GM19025 (cell line): Measurements from ENCODE around the gene LYL1.

ENCODE experiments used
- ATAC-seq: cut with Tn5 transposase; IDR thresholded peaks from one replicate; pipeline ENCODE4 v1.9.1; 2021; ENCODE audit warnings: mild to moderate bottlenecking, low read depth, moderate library complexity; ENCODE audit not compliant: unreplicated experiment

LYL1 gene

DNA sequence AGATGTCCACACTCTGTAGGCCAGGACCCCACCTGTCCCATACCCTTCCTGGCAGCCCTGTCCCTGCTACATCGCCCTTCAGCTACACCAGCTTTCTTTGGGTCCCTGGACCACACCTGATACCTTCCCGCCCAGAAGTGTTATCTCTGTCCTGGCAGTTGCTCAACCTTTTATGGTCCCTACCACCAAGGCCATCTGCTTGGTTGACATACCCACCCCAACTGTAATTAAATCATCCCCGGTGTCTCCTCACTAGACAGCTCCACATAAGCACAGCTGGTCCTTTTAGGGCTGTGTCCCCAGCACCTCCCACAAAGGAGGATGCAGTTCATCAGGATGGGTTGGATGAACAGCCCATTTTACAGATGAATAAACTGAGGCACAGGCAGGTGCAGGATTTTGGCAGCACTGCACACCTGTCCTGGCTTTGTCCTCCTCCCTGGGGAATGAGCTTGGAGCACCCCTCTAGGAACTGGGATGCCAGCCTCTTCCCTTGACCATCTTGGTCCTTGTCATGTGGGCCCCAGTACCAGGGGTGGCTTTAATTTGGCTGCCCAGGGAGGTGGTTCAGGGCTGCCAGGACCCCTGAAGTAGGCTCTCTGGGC lies 28.3 kb upstream of the LYL1 start:
- ATAC-seq, result no peak

DNA sequence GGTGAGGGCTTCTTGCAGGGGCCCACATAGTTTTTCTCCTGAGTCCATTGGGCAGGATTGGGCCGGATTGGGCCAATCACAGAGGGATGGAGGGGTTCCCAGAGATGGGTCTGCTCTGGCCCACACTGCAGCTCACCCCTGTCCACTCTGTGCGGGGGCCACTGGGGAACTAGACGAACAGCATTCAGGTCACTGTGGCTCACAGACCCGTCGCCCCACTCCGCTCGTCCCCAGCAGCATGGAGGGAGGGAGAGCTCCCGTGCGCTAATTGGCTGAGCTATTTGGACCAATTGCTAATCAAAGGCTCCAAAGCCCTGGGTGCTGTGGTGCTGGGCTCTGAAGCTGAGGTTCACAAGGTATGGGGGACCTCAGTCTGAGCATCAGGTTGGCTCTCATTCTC lies 26.7 kb upstream of the LYL1 start:
- ATAC-seq, result no peak

DNA sequence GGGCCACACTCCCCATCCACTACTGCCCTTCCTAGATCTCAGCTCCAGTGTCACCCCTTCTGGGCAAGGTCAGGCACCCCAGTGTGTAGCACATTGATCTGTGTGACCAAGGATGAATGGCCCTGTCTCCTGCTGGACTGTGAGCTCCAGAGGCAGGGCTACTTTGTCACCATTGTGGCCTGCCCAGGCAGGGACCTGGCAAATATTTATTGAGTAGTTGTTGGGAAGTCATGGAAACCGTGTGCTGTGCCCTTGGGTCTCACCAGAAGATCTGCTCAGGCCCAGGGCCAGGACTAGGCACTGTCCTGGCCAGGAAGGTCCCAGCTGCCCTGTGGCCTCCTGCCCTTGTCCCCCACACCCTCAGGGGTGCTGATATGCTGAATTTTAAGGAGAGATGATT lies 25.9 kb upstream of the LYL1 start:
- no peak for ATAC-seq

DNA sequence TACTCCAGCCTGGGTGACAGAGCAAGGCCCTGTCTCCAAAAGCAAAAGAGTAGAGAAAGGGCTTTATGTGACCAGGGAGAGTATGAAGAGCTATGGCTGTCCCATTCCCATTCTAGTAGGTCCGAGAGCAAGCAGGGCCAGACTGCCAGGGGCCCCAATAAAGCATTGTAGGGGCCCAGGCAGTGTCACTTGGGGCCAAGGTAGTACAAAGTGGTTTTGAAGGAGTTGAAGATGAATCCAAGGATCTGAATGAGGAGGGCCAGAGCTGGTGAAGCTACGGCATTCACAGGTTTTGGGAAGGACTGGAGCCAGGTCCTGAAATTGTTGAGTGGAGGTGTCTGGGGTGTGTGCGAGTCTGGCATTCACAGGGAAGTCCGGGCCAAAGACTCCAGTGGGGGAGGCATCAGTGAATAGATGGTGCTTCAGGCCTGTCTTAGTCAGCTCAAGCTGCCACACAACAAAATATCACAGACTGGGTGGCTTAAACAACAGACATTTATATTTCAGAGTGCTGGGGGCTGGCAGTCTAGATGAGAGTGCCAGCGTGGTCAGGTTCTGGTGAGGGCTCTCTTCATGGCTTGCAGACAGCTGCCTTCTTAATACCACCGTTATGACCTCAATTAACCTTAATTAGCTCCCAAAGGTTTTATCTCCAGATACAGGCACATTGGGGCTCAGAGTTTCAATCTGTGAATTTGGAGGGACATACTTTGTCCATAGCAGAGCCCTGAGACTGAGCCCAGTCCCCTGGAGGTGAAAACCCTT lies 25.3 kb upstream of the LYL1 start:
- ATAC-seq, result no peak

DNA sequence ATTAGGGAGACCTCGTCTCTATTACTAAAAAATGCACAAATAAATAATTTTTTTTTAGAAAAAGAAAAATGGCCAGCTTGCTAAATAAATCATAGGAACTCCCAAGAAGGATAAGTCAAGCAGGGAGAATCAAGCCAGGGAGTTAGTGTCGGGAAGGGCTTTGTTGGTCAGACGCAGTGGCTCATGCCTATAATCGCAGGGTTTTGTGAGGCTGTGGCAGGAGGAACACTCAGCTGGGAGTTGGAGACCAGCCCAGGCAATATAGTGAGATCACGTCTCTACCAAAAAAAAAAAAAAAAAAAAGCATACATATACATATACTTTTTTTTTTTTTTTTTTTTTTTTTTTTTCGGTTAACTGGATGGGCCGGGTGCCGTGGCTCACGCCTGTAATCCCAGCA lies 24.4 kb upstream of the LYL1 start:
- ATAC-seq, result no peak

DNA sequence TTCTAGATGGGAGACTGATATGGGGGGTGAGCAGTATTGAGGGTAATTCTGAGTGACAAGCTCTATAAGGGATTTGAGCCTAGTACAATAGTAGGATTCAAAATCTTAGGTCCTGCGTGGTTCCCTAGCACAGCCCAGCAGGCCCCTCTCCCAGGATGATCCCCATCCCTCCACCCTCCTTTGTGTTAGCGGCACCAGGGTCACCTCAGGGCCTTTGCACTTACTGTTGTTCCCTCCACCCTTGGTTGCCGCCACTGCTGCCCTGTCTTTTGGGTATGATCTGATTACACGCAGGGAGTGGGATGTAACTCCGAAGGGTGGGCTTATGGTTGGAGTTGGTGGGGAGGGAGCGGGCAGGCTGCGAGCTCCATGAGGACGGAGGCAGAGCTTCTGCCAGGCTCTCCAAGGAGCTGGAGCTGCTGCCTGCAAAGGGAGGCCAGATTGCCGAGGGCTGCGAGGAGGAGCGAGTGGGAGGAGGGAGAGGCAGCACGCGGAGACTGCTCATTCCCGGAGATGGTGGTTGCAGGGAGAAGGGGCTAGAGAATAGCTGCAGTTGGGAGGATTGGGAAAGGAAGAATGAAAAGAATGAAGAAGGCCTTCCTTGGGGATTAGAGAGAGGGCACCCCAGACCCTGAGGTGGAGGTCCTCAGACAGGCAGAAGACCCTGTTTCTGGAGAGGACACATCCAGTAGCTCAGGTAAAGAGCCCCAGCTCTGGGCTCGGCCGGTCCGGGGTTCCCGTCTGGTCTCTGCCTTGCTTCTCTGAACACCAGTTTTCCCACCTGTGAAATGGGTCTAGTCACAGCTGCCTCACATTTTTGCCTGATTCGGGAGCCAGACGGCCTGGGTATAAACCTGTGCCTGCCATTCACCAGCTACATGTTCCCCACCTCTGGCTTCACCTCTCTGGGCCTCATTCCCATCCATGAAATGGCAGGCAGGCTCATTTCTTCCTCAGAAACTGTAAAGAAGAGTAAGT lies 20.6 kb upstream of the LYL1 start:
- no peak for ATAC-seq

DNA sequence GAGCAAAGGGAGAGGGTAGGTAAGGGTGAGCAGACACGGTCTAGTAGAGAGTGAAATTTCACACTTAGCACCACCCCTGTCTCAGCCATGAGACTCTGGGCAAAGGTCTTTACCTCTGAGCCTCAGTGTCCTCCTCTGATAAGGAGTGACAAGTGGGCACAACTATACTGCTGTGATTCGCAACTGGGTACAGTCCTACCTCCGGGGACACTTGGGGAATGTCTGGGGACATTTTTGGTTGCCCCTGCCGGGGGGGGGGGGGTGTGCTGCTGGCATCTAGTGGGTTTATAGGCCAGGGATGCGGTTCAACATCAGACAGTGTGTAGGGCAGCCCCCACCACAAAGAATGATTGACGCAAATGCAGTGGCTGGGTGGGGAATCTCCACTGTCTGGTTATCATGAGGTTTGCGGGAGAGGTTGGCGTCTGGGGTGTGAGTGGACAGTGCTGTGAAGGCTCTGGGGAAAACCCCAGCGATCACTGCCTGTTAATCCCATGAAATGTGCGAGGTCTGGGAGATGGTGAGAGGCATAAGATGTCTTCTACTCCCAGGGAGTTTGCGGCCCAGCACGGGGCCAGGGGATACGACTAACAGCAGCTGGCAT lies 19.7 kb upstream of the LYL1 start:
- no peak for ATAC-seq

DNA sequence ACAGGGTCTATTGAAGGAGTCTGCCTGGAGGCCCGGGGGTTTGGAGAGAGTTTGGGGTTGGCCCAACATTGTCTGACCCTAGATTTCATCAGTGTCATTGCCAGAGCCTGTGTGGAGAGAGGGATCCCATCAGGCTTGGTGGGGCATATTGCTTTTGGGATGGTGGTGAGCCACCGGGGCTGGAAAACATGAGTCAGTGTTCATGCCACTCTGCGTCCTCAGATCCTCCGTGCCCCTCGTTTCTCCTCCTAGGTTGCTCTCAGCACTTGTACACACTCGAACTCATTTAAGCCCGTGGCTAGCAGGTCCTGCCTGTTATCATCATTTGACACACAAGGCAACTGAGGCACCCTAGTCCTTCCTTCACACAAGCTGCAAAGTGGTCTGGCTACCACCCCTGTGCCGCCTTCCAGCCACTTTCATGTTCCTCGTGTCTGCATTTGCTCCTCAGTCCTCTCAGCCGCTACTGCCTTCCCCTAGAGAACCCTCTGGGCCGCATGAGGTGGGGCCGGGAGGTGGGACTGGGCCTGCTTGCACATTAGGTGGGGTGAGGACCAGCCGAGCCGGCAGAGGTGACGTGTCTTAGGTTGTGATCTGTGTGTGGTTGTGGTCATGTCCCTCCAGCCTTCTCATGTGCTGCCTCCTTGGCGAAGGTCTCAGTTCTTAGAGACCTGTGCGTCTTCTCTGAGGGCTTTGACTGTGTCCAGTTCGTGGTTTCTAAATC lies 19.1 kb upstream of the LYL1 start:
- no peak for ATAC-seq

DNA sequence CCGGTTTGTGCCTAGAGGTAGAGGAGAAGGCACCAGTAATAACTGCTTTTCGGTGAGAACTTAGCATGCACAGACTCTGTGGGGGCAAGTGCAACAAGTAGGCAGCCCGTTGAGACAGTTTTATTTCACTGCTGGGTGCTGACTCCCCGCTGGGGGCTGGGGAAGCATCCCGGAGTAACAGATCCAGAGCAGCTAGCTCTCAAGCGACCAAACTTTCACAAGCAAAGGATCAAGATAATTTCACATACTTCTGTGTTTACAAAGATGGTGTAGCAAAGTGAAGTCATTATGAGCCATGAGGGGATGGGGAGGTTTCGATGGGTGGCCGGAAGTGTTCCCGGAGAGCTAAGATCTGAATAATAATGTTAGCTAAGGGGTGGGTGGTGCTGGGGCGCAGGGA lies 18.2 kb upstream of the LYL1 start:
- no peak for ATAC-seq

DNA sequence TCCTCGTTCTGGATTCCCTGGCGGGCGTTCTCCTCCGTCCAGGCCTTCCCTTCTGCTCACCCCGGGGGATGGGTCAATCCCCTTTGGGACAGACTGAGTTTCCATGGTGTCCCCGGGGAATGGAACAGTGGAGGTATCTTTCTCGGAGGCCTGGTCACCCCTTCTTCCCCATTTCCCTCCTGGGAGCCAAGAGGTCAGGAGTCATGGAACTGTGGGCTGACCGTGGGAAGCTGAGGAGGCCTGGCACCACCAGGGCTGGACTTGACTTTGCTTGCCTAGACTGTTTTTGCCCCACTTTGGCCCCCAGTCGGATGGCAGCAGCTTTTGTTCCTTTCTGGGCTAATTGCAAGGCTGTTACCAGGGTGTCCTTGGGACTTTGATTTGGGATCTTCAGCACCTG lies 17.4 kb upstream of the LYL1 start:
- ATAC-seq, result no peak

DNA sequence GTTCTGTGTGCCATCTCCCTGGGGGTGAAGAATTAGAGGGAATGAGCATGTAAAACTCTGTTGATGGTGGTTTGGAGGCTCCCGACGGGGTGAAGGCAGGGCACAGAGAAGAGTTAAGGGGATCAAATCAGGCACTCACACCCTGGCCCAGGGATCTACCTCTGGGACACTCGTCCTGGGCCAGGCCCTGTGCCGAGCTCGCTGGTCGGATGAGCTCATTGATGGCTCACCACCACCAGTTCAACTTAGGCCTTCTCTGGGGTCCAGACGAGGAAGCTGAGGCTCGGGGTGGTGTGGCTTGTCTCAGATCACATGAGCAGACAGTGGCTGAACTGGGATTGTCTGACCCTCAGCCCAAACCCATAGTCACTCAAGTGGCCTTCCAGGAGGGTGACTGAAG lies 17.0 kb upstream of the LYL1 start:
- no peak for ATAC-seq

DNA sequence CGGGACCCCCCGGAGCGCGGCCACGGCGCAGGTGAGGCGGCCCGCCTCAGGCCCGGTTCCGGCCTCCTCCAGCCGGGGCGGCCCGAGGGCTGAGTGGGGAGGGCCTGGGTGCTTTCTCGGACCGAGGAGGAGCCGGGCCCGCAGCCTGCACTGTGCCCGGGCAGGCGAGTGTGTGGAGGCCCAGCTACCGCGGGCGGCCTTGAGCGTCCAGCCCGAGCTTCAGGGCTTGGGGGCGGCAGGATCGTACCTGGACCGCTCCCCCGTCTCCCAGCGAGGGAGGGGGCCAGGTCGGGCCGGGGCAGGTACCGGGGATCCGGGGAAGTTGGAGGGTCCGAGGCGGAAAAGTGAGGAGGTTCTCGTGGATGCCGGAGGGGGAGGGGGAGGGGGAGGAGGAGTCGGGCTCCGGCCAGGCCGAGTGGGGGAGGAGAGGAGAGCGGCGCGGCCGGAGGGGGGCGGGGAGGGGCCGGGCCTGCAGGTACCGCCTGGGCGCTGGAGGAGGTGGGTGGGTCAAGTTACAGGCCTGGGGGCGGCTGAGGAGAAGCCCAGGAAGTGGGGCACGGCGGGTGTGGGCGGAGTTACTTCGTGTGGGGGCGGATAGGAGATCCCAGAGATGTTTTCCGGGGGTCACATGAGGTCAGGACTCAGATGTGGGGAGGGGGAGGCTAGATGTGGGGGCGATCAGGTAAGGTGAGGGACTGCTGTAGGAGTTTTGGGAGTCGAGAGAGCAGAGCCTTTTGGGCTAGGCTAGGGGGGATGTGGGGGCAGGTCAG lies 16.0 kb upstream of the LYL1 start:
- ATAC-seq, result peak; percentile 6

DNA sequence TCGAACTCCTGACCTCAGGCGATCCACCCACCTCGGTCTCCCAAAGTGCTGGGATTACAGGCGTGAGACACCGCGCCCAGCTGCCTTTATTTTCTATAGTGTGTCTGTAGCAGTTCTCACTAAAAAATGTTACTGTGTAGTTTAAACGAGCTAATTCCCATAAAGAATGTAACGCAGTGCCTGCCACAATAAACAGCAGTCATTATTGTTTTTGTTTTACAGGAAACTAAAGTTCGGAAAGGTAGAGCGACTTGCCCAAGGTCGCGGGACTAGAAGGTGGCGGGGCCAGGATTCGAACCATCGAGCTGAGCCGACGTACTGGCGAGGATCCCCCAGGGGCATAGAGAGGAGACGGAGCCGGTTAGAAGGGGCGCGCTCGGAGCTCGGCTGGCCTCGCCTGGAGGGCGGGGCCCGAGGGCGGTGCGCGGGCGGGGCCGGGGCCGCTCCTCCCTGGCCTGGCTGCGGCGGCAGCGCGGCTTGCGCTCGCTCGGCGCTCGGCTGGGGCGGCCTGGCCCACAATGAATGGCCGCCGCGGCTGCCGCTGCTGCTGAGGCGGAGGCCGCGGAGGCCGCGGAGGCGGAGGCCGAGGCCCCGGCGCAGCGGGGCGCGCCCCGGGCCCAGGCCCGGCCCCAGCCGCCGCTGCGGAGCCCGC lies 15.2 kb upstream of the LYL1 start, which contains the start of gene NACC1:
TSS of gene NACC1 (plus strand) at position 493 of the 652 bp plus-strand sequence. CDS start 16,944 bp downstream, outside the sequence.
- peak; percentile 64 for ATAC-seq

DNA sequence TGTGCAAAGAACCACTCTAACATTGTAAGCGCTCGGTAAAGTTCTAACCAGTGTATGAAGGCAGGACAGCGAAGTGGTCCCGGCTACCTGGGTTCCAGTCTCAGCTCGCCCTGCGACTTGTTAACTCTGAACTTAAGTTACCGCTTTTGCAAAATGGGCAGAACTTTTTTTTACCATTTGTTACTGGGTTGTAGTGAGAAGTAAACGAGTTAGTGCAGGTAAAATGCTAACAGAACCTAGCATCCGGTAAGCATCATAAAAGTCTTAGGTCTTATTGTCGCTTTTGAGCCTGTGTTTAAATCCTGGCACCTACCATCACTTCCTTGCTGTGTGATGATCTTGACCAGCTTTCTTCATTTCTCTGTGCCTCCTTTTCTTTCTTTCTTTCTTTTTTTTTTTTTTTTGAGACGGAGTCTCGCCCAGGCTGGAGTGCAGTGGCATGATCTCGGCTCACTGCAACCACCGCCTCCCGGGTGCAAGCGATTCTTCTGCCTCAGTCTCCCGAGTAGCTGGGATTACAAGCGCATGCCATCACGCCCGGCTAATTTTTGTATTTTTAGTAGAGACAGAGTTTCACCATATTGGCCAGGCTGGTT lies 14.6 kb upstream of the LYL1 start:
- no peak for ATAC-seq

DNA sequence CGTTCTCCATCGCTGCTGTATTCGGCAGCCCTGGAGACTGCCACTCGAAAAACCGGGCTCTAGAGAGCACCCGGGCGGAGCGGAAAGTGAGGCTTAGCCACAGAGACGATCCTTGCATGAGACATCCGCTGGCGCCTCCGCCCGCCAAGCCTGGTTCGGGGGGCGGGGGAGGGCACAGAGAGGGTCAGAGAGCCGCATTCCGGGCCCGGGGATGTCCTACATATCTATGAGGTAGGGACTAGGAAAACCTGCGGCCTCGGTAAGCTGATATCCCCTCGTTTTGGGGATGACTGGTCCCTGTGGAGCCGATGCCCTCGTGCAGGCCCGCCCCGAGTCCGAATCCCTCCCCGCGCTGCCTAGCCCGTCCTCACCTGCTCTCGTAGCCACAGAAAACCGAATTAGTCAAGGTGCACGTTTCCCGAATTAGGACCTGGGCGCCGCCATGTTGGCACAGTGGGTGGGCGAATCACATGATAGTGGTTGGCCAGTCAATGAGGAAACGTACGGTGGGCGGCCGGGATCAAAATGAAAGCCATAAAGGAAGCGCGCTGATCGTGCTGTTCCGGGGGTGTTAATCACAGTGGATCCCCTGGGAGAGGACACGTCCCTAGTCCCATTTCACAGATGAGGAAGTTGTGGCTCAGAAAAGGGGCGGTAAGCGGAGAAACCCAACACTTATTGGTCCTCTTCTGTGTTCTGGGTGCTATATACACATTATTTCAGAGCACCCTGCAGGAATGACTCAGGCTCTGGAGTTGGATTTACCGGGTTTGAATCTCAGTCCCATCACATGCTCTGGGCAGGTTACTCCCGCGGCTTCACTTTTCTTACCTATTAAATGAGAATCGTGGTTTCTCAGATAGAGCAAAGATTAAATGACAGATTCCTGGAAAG lies 13.9 kb upstream of the LYL1 start, which contains the start of gene TRMT1:
TSS of gene TRMT1 (minus strand) at position 459 of the 894 bp plus-strand sequence. CDS start at position 118, 341 bp downstream.
- ATAC-seq, result no peak

DNA sequence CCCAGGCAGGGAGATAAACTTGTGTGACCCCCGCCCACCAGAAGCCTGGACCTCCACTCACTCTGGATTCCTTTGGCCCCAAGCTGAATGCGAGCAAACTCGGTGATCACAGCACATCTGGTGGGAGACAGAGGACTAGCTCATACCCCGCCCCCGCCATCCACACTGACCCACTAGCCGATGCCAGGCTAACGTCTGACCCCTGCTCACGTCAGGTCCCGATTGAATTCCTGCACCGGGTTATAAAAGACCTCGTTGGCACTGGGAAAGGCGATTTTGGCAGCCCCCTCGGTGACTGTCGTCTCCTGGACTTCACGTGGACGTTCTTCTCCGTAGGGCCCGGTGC lies 13.3 kb upstream of the LYL1 start:
- no peak for ATAC-seq

DNA sequence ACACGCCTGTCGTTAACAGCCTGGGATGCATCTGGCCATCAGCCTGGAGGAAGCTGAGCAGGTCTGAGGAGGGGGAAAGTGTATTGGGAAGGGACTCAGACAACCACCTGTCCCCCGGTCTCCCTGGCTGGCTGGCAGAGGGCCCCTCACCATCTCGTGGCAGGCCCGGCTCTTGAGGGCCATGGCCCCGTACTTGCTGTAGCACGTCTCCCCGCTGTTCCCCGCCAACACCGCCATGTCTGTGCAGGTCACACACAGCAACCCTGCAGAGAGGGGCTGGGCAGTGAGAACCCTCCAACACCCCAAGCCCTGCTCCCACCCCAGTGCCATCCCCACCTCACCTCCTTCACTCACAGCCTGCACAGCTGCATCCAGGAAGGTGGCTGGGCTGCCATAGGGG lies 9.9 kb upstream of the LYL1 start:
- no peak for ATAC-seq
